Eye (tissue), 1 donor: ENCODE results near the gene NEXMIF.
"Not testable (repeated sequence)": the region's sequence is repeated elsewhere in the genome, so short reads cannot be mapped to it uniquely, and the experiment has no call there.

Source experiments
- DNase-seq: peaks from one replicate; pipeline ENCODE4 v3.0.0-alpha.2; 2015

NEXMIF gene

GRCh38 chrX:74788545-74789086, 136.6 kb downstream of the NEXMIF start:
- no peak for DNase-seq

- no peak for DNase-seq
Observed at GRCh38 chrX:74784629-74785028, 140.6 kb downstream of the NEXMIF start.

GRCh38 chrX:74781507-74782034, 143.7 kb downstream of the NEXMIF start:
- DNase-seq, result no peak

GRCh38 chrX:74779175-74779574, 146.1 kb downstream of the NEXMIF start:
- DNase-seq, result no peak

GRCh38 chrX:74774988-74775387, 150.3 kb downstream of the NEXMIF start:
- DNase-seq, result no peak

- DNase-seq, result no peak
Observed at GRCh38 chrX:74736450-74736849, 188.8 kb downstream of the NEXMIF start.

- DNase-seq, result no peak
Observed at GRCh38 chrX:74705269-74705668, 220.0 kb downstream of the NEXMIF start.

- not testable (repeated sequence) for DNase-seq
Observed at GRCh38 chrX:74701343-74701742, 223.9 kb downstream of the NEXMIF start.

- DNase-seq, result no peak
Observed at GRCh38 chrX:74684466-74684865, 240.8 kb downstream of the NEXMIF start.
